Measurements from ENCODE around the gene STMP1.

- TF ChIP-seq, protein P1, sequence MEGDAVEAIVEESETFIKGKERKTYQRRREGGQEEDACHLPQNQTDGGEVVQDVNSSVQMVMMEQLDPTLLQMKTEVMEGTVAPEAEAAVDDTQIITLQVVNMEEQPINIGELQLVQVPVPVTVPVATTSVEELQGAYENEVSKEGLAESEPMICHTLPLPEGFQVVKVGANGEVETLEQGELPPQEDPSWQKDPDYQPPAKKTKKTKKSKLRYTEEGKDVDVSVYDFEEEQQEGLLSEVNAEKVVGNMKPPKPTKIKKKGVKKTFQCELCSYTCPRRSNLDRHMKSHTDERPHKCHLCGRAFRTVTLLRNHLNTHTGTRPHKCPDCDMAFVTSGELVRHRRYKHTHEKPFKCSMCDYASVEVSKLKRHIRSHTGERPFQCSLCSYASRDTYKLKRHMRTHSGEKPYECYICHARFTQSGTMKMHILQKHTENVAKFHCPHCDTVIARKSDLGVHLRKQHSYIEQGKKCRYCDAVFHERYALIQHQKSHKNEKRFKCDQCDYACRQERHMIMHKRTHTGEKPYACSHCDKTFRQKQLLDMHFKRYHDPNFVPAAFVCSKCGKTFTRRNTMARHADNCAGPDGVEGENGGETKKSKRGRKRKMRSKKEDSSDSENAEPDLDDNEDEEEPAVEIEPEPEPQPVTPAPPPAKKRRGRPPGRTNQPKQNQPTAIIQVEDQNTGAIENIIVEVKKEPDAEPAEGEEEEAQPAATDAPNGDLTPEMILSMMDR (IDR thresholded peaks at IDR 0.05) = no peak
- TF ChIP-seq ZFX (IDR thresholded peaks at IDR 0.05; ENCODE audit: borderline replicate concordance) = no peak
Observed at GRCh38 chr7:135723411-135723810, 61.1 kb downstream of the STMP1 start.
